Suppressor macrophage treated with lipopolysaccharide for 4 hours (primary cell): ENCODE data around the gene NT5DC3.

Source experiments
- DNase-seq: peaks from one replicate; pipeline ENCODE4 v3.0.0-alpha.2; 2020

Gene NT5DC3

GRCh38 chr12:103742349-103742932, 98.6 kb downstream of the NT5DC3 start:
- no peak for DNase-seq

- DNase-seq: no peak
These were observed 103.2 kb downstream of the NT5DC3 start for GRCh38 chr12:103737881-103738280.

GRCh38 chr12:103736572-103736971, 104.5 kb downstream of the NT5DC3 start:
- no peak for DNase-seq

- no peak for DNase-seq
These were observed 105.7 kb downstream of the NT5DC3 start for GRCh38 chr12:103735291-103735690.

- no peak for DNase-seq
These were observed 106.2 kb downstream of the NT5DC3 start for GRCh38 chr12:103734863-103735262.

- DNase-seq: no peak
These were observed 109.5 kb downstream of the NT5DC3 start for GRCh38 chr12:103731539-103731938.

GRCh38 chr12:103729499-103729898, 111.5 kb downstream of the NT5DC3 start:
- no peak for DNase-seq

GRCh38 chr12:103728323-103728722, 112.7 kb downstream of the NT5DC3 start:
- DNase-seq: no peak

GRCh38 chr12:103727638-103728037, 113.4 kb downstream of the NT5DC3 start:
- peak; percentile 3 for DNase-seq

GRCh38 chr12:103725398-103725797, 115.6 kb downstream of the NT5DC3 start:
- DNase-seq: no peak
